ENCODE measurements around the gene UROS.

UROS gene

DNA sequence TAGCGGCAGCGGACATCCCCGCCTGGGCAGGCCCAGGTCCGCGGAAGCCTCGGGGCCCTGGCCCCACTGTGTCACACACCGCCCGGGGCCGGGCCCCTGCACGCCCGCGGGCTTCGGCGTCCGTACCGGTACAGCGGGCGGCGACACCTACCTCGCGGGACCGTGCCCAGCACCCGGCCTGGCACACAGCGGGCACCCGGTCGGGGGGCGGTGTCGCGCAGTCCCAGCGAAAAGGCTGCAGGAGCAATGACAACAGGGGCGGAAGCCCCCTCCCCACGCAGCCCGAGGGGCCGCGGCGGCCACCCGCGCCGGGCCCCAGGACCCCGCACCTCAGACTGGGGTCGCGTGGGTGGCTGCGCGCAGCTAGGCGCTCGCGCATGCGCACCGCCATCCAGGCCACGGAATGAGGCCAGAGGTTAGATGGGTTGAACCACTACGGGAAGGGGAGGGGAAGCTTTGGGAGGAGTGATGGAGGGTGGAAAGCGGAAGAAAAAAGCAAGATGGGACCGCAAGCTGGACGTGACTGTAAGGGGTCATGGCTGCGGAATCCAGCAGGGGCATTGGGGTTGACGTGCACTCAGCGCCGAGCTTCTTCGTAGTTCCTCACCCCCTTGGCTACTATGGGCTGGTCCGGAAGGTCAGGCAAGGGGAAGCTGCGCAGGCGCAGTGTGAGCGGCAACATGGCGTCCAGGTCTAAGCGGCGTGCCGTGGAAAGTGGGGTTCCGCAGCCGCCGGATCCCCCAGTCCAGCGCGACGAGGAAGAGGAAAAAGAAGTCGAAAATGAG lies at the start of gene UROS, which contains the start of gene BCCIP:
UROS (minus strand) TSS at position 381 of the 785 bp plus-strand sequence. CDS start 6,759 bp downstream, outside the sequence.
BCCIP (plus strand) TSS at position 669 of the 785 bp plus-strand sequence; CDS start at position 681, 12 bp downstream.
- TF ChIP-seq, protein P1, sequence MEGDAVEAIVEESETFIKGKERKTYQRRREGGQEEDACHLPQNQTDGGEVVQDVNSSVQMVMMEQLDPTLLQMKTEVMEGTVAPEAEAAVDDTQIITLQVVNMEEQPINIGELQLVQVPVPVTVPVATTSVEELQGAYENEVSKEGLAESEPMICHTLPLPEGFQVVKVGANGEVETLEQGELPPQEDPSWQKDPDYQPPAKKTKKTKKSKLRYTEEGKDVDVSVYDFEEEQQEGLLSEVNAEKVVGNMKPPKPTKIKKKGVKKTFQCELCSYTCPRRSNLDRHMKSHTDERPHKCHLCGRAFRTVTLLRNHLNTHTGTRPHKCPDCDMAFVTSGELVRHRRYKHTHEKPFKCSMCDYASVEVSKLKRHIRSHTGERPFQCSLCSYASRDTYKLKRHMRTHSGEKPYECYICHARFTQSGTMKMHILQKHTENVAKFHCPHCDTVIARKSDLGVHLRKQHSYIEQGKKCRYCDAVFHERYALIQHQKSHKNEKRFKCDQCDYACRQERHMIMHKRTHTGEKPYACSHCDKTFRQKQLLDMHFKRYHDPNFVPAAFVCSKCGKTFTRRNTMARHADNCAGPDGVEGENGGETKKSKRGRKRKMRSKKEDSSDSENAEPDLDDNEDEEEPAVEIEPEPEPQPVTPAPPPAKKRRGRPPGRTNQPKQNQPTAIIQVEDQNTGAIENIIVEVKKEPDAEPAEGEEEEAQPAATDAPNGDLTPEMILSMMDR (IDR thresholded peaks at IDR 0.05; ENCODE audit: control insufficient read depth, extremely low read depth, insufficient read depth): no peak
- H3K4me3 ChIP-seq (ENCODE audit: low read depth, low read length): peak within 1 kb of the TSS; percentile 63
- DNase-seq (ENCODE audit: low read depth): peak; percentile 71

DNA sequence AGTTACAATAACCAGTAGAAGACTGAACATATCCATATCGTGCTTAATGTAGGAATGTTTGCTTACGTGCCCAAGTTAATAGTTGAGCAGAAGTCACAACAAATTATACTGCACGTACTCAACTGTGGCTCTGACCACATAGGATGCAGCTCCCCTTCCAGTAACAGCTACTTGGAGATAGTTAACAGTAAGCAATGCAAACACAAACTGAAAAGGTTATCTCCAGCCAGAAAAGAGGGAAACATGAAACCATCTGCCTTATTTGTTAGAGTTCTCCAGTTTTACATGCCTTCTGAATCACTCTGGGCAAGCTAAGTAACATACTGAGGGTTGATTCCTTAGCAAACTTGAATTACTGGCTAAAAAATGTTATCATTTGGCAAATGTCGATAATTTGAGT lies 48.3 kb upstream of the UROS start:
- TF ChIP-seq, protein P1 (IDR thresholded peaks at IDR 0.05; ENCODE audit: control insufficient read depth, extremely low read depth, insufficient read depth): no peak
- no peak overlapping the region for H3K4me3 ChIP-seq (ENCODE audit: low read depth, low read length)
- DNase-seq (ENCODE audit: low read depth): no peak

DNA sequence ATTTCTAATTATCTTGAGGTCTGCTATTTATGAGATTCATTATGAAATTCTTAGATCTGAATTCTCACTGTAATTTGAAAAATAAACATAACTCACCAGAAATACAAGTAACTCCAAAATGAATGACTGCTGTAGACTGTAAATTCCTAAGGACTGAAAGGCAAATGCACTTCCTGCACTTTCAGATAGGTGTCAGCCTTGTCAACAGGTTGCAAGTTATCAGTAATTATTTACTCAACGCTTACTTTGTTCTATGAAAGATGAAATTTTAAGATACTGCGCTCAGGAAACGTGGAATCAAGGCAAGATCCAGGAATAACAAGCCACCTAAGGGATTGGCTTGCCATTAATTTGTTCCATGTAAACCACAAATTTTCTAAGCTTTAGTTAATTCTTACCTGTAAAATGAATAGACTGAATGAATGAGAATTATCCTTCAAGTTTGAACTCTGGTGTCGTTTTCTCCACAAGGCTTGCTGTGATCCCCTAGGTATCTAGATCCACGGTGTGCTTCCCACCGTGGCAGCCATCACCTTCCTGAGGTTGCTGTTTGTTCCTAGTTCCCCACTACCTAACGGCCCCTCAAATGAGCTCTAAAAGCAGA lies 45.4 kb upstream of the UROS start:
- H3K4me3 ChIP-seq (ENCODE audit: low read depth, low read length): no peak overlapping the region
- TF ChIP-seq, protein P1 (IDR thresholded peaks at IDR 0.05; ENCODE audit: control insufficient read depth, extremely low read depth, insufficient read depth): peak; percentile 90
- peak; percentile 63 for DNase-seq (ENCODE audit: low read depth)

DNA sequence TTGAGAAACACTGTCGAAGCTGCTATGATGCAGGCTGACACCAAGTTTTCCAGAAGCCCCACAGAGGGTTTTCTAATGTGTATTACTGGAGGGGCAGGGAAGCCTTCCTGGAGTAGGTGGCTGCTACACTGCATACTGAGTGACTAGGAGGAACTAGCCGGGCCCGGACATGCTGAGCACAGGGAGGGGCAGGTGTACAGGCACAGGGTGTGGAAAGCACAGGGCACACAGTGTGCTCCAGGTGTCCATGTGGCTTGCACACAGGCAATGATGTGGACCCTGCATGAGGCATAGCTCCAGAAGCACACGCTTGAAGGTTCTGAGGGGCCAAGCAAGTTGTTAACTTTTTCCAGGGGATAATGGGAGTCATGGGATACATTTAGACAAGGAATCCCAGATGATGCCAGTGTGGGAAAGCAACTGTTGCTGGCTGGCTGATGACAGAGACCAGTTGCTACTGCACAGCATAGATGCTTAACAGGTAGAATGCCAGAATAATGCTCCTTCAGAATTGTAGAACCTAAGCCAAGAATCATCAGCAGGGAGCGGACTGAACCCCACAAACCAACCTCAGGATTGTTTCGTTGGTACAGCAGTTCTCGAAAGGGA lies 43.5 kb upstream of the UROS start:
- TF ChIP-seq, protein P1 (IDR thresholded peaks at IDR 0.05; ENCODE audit: control insufficient read depth, extremely low read depth, insufficient read depth): no peak
- H3K4me3 ChIP-seq (ENCODE audit: low read depth, low read length): no peak overlapping the region
- DNase-seq (ENCODE audit: low read depth): no peak

DNA sequence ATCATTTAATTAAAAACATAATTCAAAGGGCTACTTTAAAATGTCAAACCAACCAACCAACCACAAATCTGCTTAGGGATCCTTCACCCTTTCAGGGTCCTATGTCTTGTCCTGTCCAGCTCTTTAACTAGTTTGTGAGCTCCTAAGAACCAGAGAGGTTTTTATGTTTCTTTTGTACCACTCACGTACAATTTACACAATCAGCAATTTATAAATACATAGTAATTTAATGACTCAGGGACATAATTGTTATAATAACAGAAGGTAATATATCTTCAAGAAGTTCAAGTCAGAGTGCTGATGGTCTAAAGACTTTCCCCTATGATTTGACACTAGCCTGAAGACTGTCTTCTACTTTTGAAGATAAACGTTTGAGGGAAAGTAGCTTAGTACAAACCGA lies 42.1 kb upstream of the UROS start:
- no peak overlapping the region for H3K4me3 ChIP-seq (ENCODE audit: low read depth, low read length)
- no peak for DNase-seq (ENCODE audit: low read depth)
- TF ChIP-seq, protein P1 (IDR thresholded peaks at IDR 0.05; ENCODE audit: control insufficient read depth, extremely low read depth, insufficient read depth): no peak

DNA sequence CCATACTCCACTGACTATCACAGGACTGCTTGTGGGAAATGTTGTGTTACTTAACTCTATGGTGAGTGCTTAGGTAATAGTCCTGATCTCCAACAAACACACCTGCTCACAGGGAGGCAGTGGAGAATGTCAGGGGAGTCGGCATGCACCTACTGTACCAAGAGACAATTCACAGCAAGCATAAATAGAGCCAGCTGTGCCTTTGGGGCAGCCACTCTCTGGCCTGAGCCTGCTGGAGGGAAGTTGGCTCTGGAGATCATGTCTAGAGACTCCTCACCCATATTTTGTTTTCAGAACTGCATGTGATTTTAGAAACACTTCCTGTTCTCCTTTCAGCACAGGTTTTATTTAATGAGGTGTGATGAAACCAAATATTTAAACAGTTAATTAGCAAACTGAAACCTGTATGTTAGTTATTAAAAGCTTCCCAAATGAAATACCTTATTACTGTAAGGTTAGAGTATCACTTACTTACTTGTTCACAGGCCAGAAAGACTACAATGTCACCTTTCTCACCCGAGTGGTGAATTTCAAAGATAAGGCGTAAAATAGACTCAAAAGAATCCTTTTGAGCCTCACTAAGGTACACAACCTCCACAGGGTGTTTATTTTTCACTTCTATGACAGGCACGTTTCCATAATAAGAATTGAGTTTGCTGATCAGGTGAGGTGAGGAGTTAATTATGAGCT lies 36.2 kb upstream of the UROS start:
- TF ChIP-seq, protein P1 (IDR thresholded peaks at IDR 0.05; ENCODE audit: control insufficient read depth, extremely low read depth, insufficient read depth): no peak
- DNase-seq (ENCODE audit: low read depth): no peak
- H3K4me3 ChIP-seq (ENCODE audit: low read depth, low read length): no peak overlapping the region

All from LNCaP clone FGC (cell line).